ENCODE measurements around the gene SLC12A2. TPM values are rescaled to one million over a fixed set of nuclear protein-coding genes. Genes with fewer than 3 reads are reported as not detected.
A peak's percentile ranks its signal among the peaks of the same experiment; 100 is the strongest.

The SLC12A2 gene
- total and polyA plus RNA-seq, 7 donors, result 1.7 to 25.8 (median 11.7) TPM

GRCh38 chr5:128174951-128175350 lies 91.4 kb downstream of the SLC12A2 start:
- Histone ChIP-seq H3K36me3 (ENCODE audit: insufficient read depth in 1 of 2, low read depth in 1 of 2) (peaks cover 0 to 73% of the 10 kb centered on the region in 2 donors), H3K27ac (no peak overlapping the region), H3K9me3 (no peaks in the 10 kb centered on the region), H3K4me3 (no peak overlapping the region), H3K4me1 (no peaks in the 10 kb centered on the region), H3K27me3 (ENCODE audit: insufficient read depth in 3 of 3, low read length in 2 of 3) (no peaks in the 10 kb centered on the region)
- DNase-seq (no peak), ATAC-seq (no peak)
- no peak for TF ChIP-seq CTCF (IDR thresholded peaks at IDR 0.05)
- intact Hi-C loops (cut with DNase I), result no loop called here
- WGBS, 3 donors, result 85 to 95% (median 86%) methylated on average over 2 of the region's 2 CpGs

- 44 to 87% (median 72%) methylated on average over 2 of the region's 2 CpGs for WGBS, 3 donors
- no peak for ATAC-seq
- Histone ChIP-seq H3K4me1 (peaks cover 14% of the 10 kb centered on the region), H3K27ac (peak overlapping the region; percentile 88), H3K4me3 (no peak overlapping the region), H3K9me3 (no peaks in the 10 kb centered on the region), H3K36me3 (ENCODE audit: insufficient read depth in 1 of 2, low read depth in 1 of 2) (peaks cover 0 to 30% of the 10 kb centered on the region in 2 donors), H3K27me3 (ENCODE audit: insufficient read depth in 3 of 3, low read length in 2 of 3) (no peaks in the 10 kb centered on the region)
- DNase-seq, result no peak
- no peak for TF ChIP-seq CTCF (IDR thresholded peaks at IDR 0.05)
- intact Hi-C loops (cut with DNase I), result loop anchor here (5.0 to 10.0 kb wide), 3 partner anchors 35 to 528 kb away; no protein-coding TSS in a partner anchor
These were observed 108.8 kb downstream of the SLC12A2 start for GRCh38 chr5:128192368-128192767.

GRCh38 chr5:128193665-128194390 lies 110.3 kb downstream of the SLC12A2 start:
- no peak for TF ChIP-seq CTCF (IDR thresholded peaks at IDR 0.05)
- H3K27me3 ChIP-seq (ENCODE audit: insufficient read depth in 3 of 3, low read length in 2 of 3), result no peaks in the 10 kb centered on the region
- ATAC-seq (peak; percentile 51 to 68 (median 58)), DNase-seq (no peak)
- H3K27ac ChIP-seq, result peak overlapping the region; percentile 88
- no peak overlapping the region for H3K4me3 ChIP-seq
- intact Hi-C loops (cut with DNase I), result loop anchor here (5.0 to 10.0 kb wide), 3 partner anchors 37 to 529 kb away; no protein-coding TSS in a partner anchor
- H3K9me3 ChIP-seq, result no peaks in the 10 kb centered on the region
- H3K36me3 ChIP-seq (ENCODE audit: insufficient read depth in 1 of 2, low read depth in 1 of 2), result peaks cover 0 to 16% of the 10 kb centered on the region in 2 donors
- WGBS, 3 donors, result 76 to 93% (median 81%) methylated on average over 3 of the region's 3 CpGs
- H3K4me1 ChIP-seq, result peaks cover 28% of the 10 kb centered on the region

GRCh38 chr5:128195316-128195715 lies 111.8 kb downstream of the SLC12A2 start:
- intact Hi-C loops (cut with DNase I), result loop anchor here (5.0 to 10.0 kb wide), 4 partner anchors 113 to 531 kb away; partner anchors contain the start of gene SLC12A2 (in 1 of the 2)
- ATAC-seq, result no peak
- DNase-seq, result no peak
- WGBS, 3 donors, result 82 to 95% (median 86%) methylated on average over 1 of the region's 1 CpG
- H3K4me1 ChIP-seq, result peaks cover 42% of the 10 kb centered on the region
- TF ChIP-seq CTCF (IDR thresholded peaks at IDR 0.05), result no peak
- H3K27me3 ChIP-seq (ENCODE audit: insufficient read depth in 3 of 3, low read length in 2 of 3), result no peaks in the 10 kb centered on the region
- H3K27ac ChIP-seq, result peak overlapping the region; percentile 88
- H3K4me3 ChIP-seq, result no peak overlapping the region
- H3K9me3 ChIP-seq, result no peaks in the 10 kb centered on the region
- peaks cover 0 to under 1% of the 10 kb centered on the region in 2 donors for H3K36me3 ChIP-seq (ENCODE audit: insufficient read depth in 1 of 2, low read depth in 1 of 2)
